K562 treated with DMSO at 1 percent for 12 hours (cell line): Measurements from ENCODE around the gene TMEM207. TPM values are rescaled to one million over a fixed set of nuclear protein-coding genes. Genes with fewer than 3 reads are reported as not detected.

Experiments
- total RNA-seq: library from RNA; unstranded; fragments of 300-600 nt; gene quantifications from 2 replicates; pipeline ENCODE4 v1.2.3, GENCODE V29; 2022; ENCODE audit not compliant: insufficient read depth

Gene TMEM207
- not detected in 2 replicates for total RNA-seq

DNA sequence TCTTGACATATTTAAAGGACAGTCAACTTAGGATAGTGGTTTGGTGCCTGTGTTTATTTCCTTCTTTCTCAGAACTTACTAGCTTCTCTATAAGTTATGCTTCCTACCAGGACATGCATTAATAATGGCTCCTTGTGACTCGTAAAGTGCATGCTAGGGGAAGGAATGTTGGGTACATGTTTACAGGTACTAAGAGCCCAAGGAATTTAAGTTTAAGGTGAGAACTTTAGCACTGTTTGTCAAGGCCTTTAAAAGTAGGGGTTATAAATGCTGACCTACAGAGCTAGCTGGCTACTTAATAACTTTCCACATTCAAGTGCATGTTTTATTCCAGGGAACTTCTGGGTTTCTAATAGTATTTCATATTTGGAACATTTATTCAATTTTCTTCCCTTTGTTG, at the start of gene TMEM207:
Gene TMEM207, minus strand, starts transcription at position 101 of the 400 bp plus-strand sequence. Its CDS starts 92 bp downstream, at position 9.

DNA sequence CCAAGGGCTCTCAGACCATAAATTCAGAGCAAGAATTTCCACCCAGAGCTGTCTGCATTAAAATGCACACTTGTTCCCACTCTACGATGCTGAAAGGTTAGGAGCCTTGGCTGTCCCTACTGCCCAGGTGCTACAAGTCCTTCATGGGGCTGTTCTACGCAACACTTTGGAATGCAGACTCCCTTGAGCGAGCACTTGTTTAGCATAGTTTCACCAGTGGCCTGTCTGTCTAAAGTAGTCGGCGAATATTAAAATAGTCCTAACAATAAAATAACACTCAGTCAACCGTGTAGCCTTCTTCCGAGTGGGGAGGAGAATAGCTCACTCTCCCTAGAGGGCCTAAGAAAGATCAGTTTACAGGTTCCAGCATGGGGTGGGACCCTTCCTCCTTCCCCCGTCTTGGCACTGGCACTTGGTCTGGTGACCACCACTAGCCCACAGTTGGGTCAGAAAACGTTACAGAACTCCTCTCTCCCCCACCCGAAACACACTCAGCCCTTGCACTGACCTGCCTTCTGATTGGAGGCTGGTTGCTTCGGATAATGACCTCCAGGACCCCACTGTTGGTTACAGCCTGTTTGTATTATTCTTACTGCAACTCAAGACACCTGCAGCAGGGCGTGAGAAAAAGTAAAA, 62.0 kb downstream of the TMEM207 start, which contains the start of gene CLDN16:
Gene CLDN16, plus strand, starts transcription at position 586 of the 636 bp plus-strand sequence. CDS start 167 bp downstream, outside the sequence.

Other genes with a start within 250 kb of the TMEM207 start
- not detected in 2 replicates for gene CLDN1, start 127.5 kb downstream of the TMEM207 start, total RNA-seq
- not detected in 2 replicates for gene CLDN16, start 61.7 kb downstream of the TMEM207 start, total RNA-seq
- 0.23 and 0.94 TPM in 2 replicates for gene IL1RAP, start 64.2 kb upstream of the TMEM207 start, total RNA-seq